ENCODE measurements around the gene IER5L.

IER5L gene

GRCh38 chr9:129172816-129173215 is 5.2 kb downstream of the IER5L start:
- no peak for TF ChIP-seq GLIS3 (CRISPR knock-in tag; IDR thresholded peaks at IDR 0.05)
- no peak for TF ChIP-seq TSHZ2 (CRISPR knock-in tag; IDR thresholded peaks at IDR 0.05)
- no peak for TF ChIP-seq TCF4 (CRISPR knock-in tag; IDR thresholded peaks at IDR 0.05; ENCODE audit: borderline replicate concordance)
- TF ChIP-seq, protein P1, sequence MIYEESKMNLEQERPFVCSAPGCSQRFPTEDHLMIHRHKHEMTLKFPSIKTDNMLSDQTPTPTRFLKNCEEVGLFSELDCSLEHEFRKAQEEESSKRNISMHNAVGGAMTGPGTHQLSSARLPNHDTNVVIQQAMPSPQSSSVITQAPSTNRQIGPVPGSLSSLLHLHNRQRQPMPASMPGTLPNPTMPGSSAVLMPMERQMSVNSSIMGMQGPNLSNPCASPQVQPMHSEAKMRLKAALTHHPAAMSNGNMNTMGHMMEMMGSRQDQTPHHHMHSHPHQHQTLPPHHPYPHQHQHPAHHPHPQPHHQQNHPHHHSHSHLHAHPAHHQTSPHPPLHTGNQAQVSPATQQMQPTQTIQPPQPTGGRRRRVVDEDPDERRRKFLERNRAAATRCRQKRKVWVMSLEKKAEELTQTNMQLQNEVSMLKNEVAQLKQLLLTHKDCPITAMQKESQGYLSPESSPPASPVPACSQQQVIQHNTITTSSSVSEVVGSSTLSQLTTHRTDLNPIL (CRISPR knock-in tag; IDR thresholded peaks at IDR 0.05; ENCODE audit: low read depth) = no peak
- TF ChIP-seq ZFP30 (CRISPR knock-in tag; IDR thresholded peaks at IDR 0.05) = no peak
- no peak for TF ChIP-seq ZNF565 (CRISPR knock-in tag; conservative IDR thresholded peaks at IDR 0.05; ENCODE audit: low read depth)
- TF ChIP-seq PATZ1 (CRISPR knock-in tag; IDR thresholded peaks at IDR 0.05; ENCODE audit: borderline replicate concordance) = no peak
- ATAC-seq = no peak

DNA sequence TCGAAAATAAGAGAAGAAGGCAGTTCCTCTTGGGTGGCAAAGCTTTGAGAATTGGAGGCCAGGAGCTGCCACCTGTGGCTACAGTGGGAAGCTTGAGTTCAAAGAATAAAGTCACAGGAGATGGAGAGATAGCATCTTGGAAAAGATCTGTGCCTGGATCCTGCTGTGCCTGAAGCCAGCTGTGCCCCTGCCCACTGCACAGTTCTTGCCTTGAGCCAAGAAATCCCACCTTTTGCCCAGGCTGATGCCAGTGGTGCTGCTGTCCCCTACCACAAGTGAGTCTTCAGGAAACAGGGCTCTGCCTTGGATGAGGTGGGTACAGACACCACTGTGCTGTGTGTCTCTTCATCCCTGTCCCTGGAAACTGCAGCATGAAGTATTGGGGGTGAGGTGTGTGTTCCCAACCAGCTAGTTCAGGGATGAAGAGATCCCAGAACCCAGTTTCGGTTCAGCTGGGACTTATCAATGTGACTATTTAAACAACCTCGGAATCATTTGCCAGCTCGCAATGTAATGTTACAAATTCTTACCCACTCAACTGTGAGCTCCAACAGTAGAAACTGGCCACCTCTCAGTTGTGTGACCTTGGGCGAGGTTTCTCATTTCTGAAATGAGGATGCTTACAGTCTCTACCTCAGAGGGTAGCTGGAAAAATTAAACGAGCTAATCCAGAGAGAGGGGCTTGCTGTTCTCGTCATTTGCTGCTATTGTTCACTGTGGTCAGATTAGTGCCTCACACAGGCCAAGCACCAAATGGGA is 5.9 kb downstream of the IER5L start:
- ATAC-seq = no peak
- TF ChIP-seq TCF4 (CRISPR knock-in tag; IDR thresholded peaks at IDR 0.05; ENCODE audit: borderline replicate concordance) (no peak), ZNF8 (CRISPR knock-in tag; IDR thresholded peaks at IDR 0.05) (no peak), SNAI2 (CRISPR knock-in tag; IDR thresholded peaks at IDR 0.05) (no peak), ZNF70 (CRISPR knock-in tag; IDR thresholded peaks at IDR 0.05) (no peak), ESRRG (CRISPR knock-in tag; IDR thresholded peaks at IDR 0.05) (no peak), TSHZ2 (CRISPR knock-in tag; IDR thresholded peaks at IDR 0.05) (no peak), ZFP3 (CRISPR knock-in tag; IDR thresholded peaks at IDR 0.05) (no peak), BACH2 (CRISPR knock-in tag; IDR thresholded peaks at IDR 0.05; ENCODE audit: borderline replicate concordance) (no peak), GLIS3 (CRISPR knock-in tag; IDR thresholded peaks at IDR 0.05) (no peak), PATZ1 (CRISPR knock-in tag; IDR thresholded peaks at IDR 0.05; ENCODE audit: borderline replicate concordance) (no peak), ARNTL (CRISPR knock-in tag; IDR thresholded peaks at IDR 0.05; ENCODE audit: borderline replicate concordance, low read depth) (no peak), RARB (CRISPR knock-in tag; IDR thresholded peaks at IDR 0.05) (no peak), OSR1 (CRISPR knock-in tag; IDR thresholded peaks at IDR 0.05) (no peak), TOX (CRISPR knock-in tag; IDR thresholded peaks at IDR 0.05; ENCODE audit: borderline replicate concordance) (no peak), ZNF565 (CRISPR knock-in tag; conservative IDR thresholded peaks at IDR 0.05; ENCODE audit: low read depth) (no peak)
- TF ChIP-seq, protein P2, sequence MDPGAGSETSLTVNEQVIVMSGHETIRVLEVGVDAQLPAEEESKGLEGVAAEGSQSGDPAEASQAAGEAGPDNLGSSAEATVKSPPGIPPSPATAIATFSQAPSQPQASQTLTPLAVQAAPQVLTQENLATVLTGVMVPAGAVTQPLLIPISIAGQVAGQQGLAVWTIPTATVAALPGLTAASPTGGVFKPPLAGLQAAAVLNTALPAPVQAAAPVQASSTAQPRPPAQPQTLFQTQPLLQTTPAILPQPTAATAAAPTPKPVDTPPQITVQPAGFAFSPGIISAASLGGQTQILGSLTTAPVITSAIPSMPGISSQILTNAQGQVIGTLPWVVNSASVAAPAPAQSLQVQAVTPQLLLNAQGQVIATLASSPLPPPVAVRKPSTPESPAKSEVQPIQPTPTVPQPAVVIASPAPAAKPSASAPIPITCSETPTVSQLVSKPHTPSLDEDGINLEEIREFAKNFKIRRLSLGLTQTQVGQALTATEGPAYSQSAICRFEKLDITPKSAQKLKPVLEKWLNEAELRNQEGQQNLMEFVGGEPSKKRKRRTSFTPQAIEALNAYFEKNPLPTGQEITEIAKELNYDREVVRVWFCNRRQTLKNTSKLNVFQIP (CRISPR knock-in tag; IDR thresholded peaks at IDR 0.05; ENCODE audit: borderline replicate concordance, low read depth) = no peak
